AG09309 (cell line): ENCODE measurements around the gene HTR2A.

Experiments used
- DNase-seq: peaks from one replicate; pipeline ENCODE4 v3.0.0-alpha.2; 2010; ENCODE audit warnings: low read depth
- H3K4me3 ChIP-seq: 2 replicates; pipeline ENCODE4 v1.5.1; 2011; ENCODE audit warnings: mild to moderate bottlenecking, low read depth, low read length, moderate library complexity; ENCODE audit not compliant: control insufficient read depth
- CTCF ChIP-seq: IDR thresholded peaks from 2 replicates; pipeline ENCODE4 v1.5.1; 2011; ENCODE audit warnings: mild to moderate bottlenecking, low read depth, low read length, inconsistent platforms; ENCODE audit not compliant: insufficient read depth, control insufficient read depth; ENCODE audit errors: missing control alignments

The HTR2A gene

GRCh38 chr13:46846726-46847125 is 50.1 kb downstream of the HTR2A start:
- no peak for DNase-seq
- H3K4me3 ChIP-seq = no peak overlapping the region
- TF ChIP-seq CTCF = no peak

- TF ChIP-seq CTCF = no peak
- no peak overlapping the region for H3K4me3 ChIP-seq
- no peak for DNase-seq
Observed at GRCh38 chr13:46845146-46845545, 51.7 kb downstream of the HTR2A start.

- TF ChIP-seq CTCF = no peak
- no peak overlapping the region for H3K4me3 ChIP-seq
- DNase-seq = no peak
Observed at GRCh38 chr13:46844431-46844830, 52.4 kb downstream of the HTR2A start.

GRCh38 chr13:46839399-46839798 is 57.5 kb downstream of the HTR2A start:
- no peak for DNase-seq
- no peak for TF ChIP-seq CTCF

GRCh38 chr13:46834657-46835056 is 62.2 kb downstream of the HTR2A start:
- DNase-seq = no peak
- TF ChIP-seq CTCF = no peak
- no peak overlapping the region for H3K4me3 ChIP-seq

More at GRCh38 chr13:46839399-46839798, 57.5 kb downstream of the HTR2A start:
- no peak overlapping the region for H3K4me3 ChIP-seq

- peak; percentile 8 for DNase-seq
- TF ChIP-seq CTCF = peak; percentile 64
- no peak overlapping the region for H3K4me3 ChIP-seq
Observed at GRCh38 chr13:46831588-46832194, 65.2 kb downstream of the HTR2A start.
